SK-N-SH (cell line): ENCODE results near the gene MLYCD. TPM values are rescaled to one million over a fixed set of nuclear protein-coding genes. Genes with fewer than 3 reads are reported as not detected.

Experiments used
- CTCF ChIA-PET: fragments of 300-600, 350-600 bp; formaldehyde crosslinking; extraction: SDS; loops from one replicate; lab custom pipeline; 2021; lab: Yijun Ruan, JAX
- POLR2A ChIA-PET: fragments of 350-600 bp; sonication (Branson Sonifier 250); formaldehyde crosslinking; extraction: SDS; loops from one replicate; lab custom pipeline; 2020; ENCODE audit warnings: antibody characterized with exemption, inconsistent platforms; lab: Yijun Ruan, JAX
- DNase-seq: peaks from one replicate; pipeline ENCODE4 v3.0.0; 2012
- H2AFZ ChIP-seq: fragments of 200-600 bp; sonication (generic); 2 replicates; pipeline ENCODE4 v1.8.1; 2016; ENCODE audit warnings: antibody characterized with exemption, mild to moderate bottlenecking, low read depth
- H3F3A ChIP-seq: fragments of 200-600 bp; sonication (generic); replicated peaks from 2 replicates; pipeline ENCODE3; 2016; ENCODE audit warnings: antibody characterized with exemption, mild to moderate bottlenecking; ENCODE audit not compliant: insufficient read depth
- H3K27ac ChIP-seq, 2 experiments: fragments of 200-500 bp in 1 of 2; fragments of 200-600 bp in 1 of 2; sonication (Bioruptor generic) in 1 of 2; sonication (generic), shearing (Covaris generic) in 1 of 2; 2 replicates each; pipeline versions ENCODE4 v1.5.1 to v1.6.1; 2014 to 2016; ENCODE audit warnings: low read depth in 2 of 2, inconsistent platforms in 1 of 2, low read length in 1 of 2, mild to moderate bottlenecking in 1 of 2, mixed read lengths in 1 of 2
- H3K27me3 ChIP-seq: fragments of 200-600 bp; sonication (generic), shearing (Covaris generic); 2 replicates; pipeline ENCODE4 v1.6.1; 2016; ENCODE audit warnings: mixed run types; ENCODE audit not compliant: insufficient read depth
- H3K36me3 ChIP-seq, 2 experiments: fragments of 200-500 bp in 1 of 2; fragments of 200-600 bp in 1 of 2; sonication (Bioruptor generic) in 1 of 2; sonication (generic) in 1 of 2; replicated peaks in 1 of 2; 2 replicates each; pipeline versions ENCODE3 to v1.5.1; 2014 to 2016; ENCODE audit warnings: low read length in 1 of 2, mild to moderate bottlenecking in 1 of 2; ENCODE audit not compliant: insufficient read depth in 2 of 2, control insufficient read depth in 1 of 2
- H3K4me1 ChIP-seq, 2 experiments: fragments of 200-500 bp in 1 of 2; fragments of 200-600 bp in 1 of 2; sonication (Bioruptor generic) in 1 of 2; sonication (generic), shearing (Covaris generic) in 1 of 2; 2 replicates each; pipeline versions ENCODE4 v1.5.1 to v1.6.1; 2014 to 2016; ENCODE audit warnings: low read depth in 1 of 2, low read length in 1 of 2, mixed run types in 1 of 2; ENCODE audit not compliant: insufficient read depth in 2 of 2, control insufficient read depth in 1 of 2
- H3K4me2 ChIP-seq: fragments of 200-600 bp; sonication (generic), shearing (Covaris generic); 2 replicates; pipeline ENCODE4 v1.6.1; 2017; ENCODE audit warnings: mixed run types
- H3K4me3 ChIP-seq, 2 experiments: fragments of 200-500 bp in 1 of 2; fragments of 200-600 bp in 1 of 2; sonication (Bioruptor generic) in 1 of 2; sonication (generic), shearing (Covaris generic) in 1 of 2; 2 replicates each; pipeline versions ENCODE4 v1.5.1 to v1.8.1; 2014 to 2016; ENCODE audit warnings: low read depth in 2 of 2, inconsistent platforms in 1 of 2, low read length in 1 of 2, mild to moderate bottlenecking in 1 of 2, mixed read lengths in 1 of 2, moderate library complexity in 1 of 2
- H3K79me2 ChIP-seq: fragments of 200-600 bp; sonication (generic); 2 replicates; pipeline ENCODE4 v1.8.1; 2017; ENCODE audit warnings: mild to moderate bottlenecking; ENCODE audit not compliant: insufficient read depth
- H3K9ac ChIP-seq: fragments of 200-600 bp; sonication (generic); 2 replicates; pipeline ENCODE4 v1.6.1; 2017; ENCODE audit warnings: mixed run types
- H3K9me2 ChIP-seq: fragments of 200-600 bp; sonication (generic); 2 replicates; pipeline ENCODE4 v1.6.1; 2017; ENCODE audit warnings: mixed run types
- H3K9me3 ChIP-seq: fragments of 200-600 bp; sonication (generic); 2 replicates; pipeline ENCODE4 v1.6.1; 2017; ENCODE audit warnings: mixed run types, mild to moderate bottlenecking, moderate library complexity
- H4K20me1 ChIP-seq: fragments of 200-600 bp; sonication (generic); 2 replicates; pipeline ENCODE4 v1.6.1; 2017; ENCODE audit warnings: mild to moderate bottlenecking, mixed run types; ENCODE audit not compliant: insufficient read depth
- CHD2 ChIP-seq: fragments of 150-350 bp; IDR thresholded peaks from 2 replicates; pipeline ENCODE4 v1.6.1; 2018; ENCODE audit warnings: low read length; ENCODE audit not compliant: partially characterized antibody
- CTCF ChIP-seq: fragments of 200-600 bp; sonication (generic); IDR thresholded peaks from 2 replicates; pipeline ENCODE4 v1.6.1; 2017; ENCODE audit warnings: antibody characterized with exemption, mild to moderate bottlenecking, moderate library complexity
- EP300 ChIP-seq, 2 experiments: IDR thresholded peaks; 2 replicates each; pipeline versions ENCODE4 v1.4.0 to v1.6.1; 2012; ENCODE audit warnings: borderline replicate concordance in 1 of 2, low read depth in 1 of 2, low read length in 1 of 2
- EZH2phosphoT487 ChIP-seq: fragments of 200-600 bp; sonication (generic); IDR thresholded peaks from 2 replicates; pipeline ENCODE4 v1.6.1; 2017; ENCODE audit warnings: low read depth, mixed run types, mild to moderate bottlenecking, antibody characterized with exemption, moderate library complexity, borderline replicate concordance
- FOSL2 ChIP-seq: IDR thresholded peaks from 2 replicates; pipeline ENCODE4 v1.4.0; 2012; ENCODE audit warnings: low read depth, mild to moderate bottlenecking, moderate library complexity, borderline replicate concordance
- FOXJ3 ChIP-seq: sonication (generic); formaldehyde crosslinking; IDR thresholded peaks from 2 replicates; pipeline ENCODE4 v1.5.1; 2020; ENCODE audit warnings: mild to moderate bottlenecking, missing genetic modification reagents
- FOXM1 ChIP-seq: IDR thresholded peaks from 2 replicates; pipeline ENCODE4 v1.4.0; 2012; ENCODE audit warnings: low read depth, mild to moderate bottlenecking
- MAX ChIP-seq: IDR thresholded peaks from 2 replicates; pipeline ENCODE4 v1.4.0; 2012; ENCODE audit warnings: low read depth
- MEF2A ChIP-seq: IDR thresholded peaks from 2 replicates; pipeline ENCODE4 v1.4.0; 2012; ENCODE audit warnings: low read depth, borderline replicate concordance
- MXI1 ChIP-seq: IDR thresholded peaks from 2 replicates; pipeline ENCODE4 v1.6.1; 2012; ENCODE audit warnings: mild to moderate bottlenecking, low read depth, low read length, improper control_type of control experiment
- NFIC ChIP-seq: IDR thresholded peaks from 2 replicates; pipeline ENCODE4 v1.4.0; 2012; ENCODE audit warnings: borderline replicate concordance
- NRF1 ChIP-seq: IDR thresholded peaks from 2 replicates; pipeline ENCODE4 v1.6.1; 2012; ENCODE audit warnings: low read depth, mild to moderate bottlenecking, low read length
- PBX3 ChIP-seq: IDR thresholded peaks from 2 replicates; pipeline ENCODE4; 2012
- POLR2AphosphoS5 ChIP-seq: IDR thresholded peaks from 2 replicates; pipeline ENCODE4 v1.6.1; 2012; ENCODE audit warnings: low read depth, low read length
- RAD21 ChIP-seq: IDR thresholded peaks from 2 replicates; pipeline ENCODE4 v1.6.1; 2012; ENCODE audit warnings: mild to moderate bottlenecking, low read length
- RCOR1 ChIP-seq: fragments of 150-350 bp; IDR thresholded peaks from 2 replicates; pipeline ENCODE4 v1.6.1; 2017; ENCODE audit warnings: antibody characterized with exemption, low read length
- RXRA ChIP-seq: IDR thresholded peaks from 2 replicates; pipeline ENCODE4 v1.4.0; 2012; ENCODE audit warnings: low read depth, mild to moderate bottlenecking, borderline replicate concordance
- SMC3 ChIP-seq: IDR thresholded peaks from 2 replicates; pipeline ENCODE4 v1.6.1; 2012; ENCODE audit warnings: low read depth, low read length, improper control_type of control experiment
- TCF12 ChIP-seq: IDR thresholded peaks from 2 replicates; pipeline ENCODE4 v1.4.0; 2012
- USF1 ChIP-seq: IDR thresholded peaks from 2 replicates; pipeline ENCODE4 v1.4.0; 2012; ENCODE audit warnings: low read depth, borderline replicate concordance
- USF2 ChIP-seq: fragments of 150-350 bp; IDR thresholded peaks from 2 replicates; pipeline ENCODE4 v1.6.1; 2017; ENCODE audit warnings: antibody characterized with exemption, low read length, low read depth, borderline replicate concordance
- WGBS: methylation state at CpG from one replicate; pipeline ENCODE4 v1.1.6; 2017; ENCODE audit warnings: low lambda C conversion rate; 5-methylcytosine and 5-hydroxymethylcytosine counted together
- polyA plus RNA-seq, 3 experiments: library from polyadenylated mRNA; depleted of rRNA; stranded (reverse); fragments of >200 nt; gene quantifications; 2 replicates each; pipeline ENCODE4 v1.2.3, GENCODE V29; 2012

Gene MLYCD
- polyA plus RNA-seq, 1 of the 3 experiments (the other 2 are of a cell fraction) = 2.4 TPM

GRCh38 chr16:83931556-83931955 lies 32.6 kb downstream of the MLYCD start:
- H4K20me1 ChIP-seq = no peaks in the 10 kb centered on the region
- H3K4me2 ChIP-seq = no peak overlapping the region
- H2AFZ ChIP-seq = no peak overlapping the region
- no peak for TF ChIP-seq NRF1
- no peak for TF ChIP-seq USF2
- TF ChIP-seq FOSL2 = no peak
- no peak for TF ChIP-seq EZH2phosphoT487
- TF ChIP-seq EP300 (IDR thresholded peaks at IDR 0.05; ENCODE audit: borderline replicate concordance in 1 of 2, low read depth in 1 of 2, low read length in 1 of 2) = no peak
- TF ChIP-seq RXRA = no peak
- TF ChIP-seq MAX = no peak
- no peak for TF ChIP-seq PBX3
- TF ChIP-seq USF1 = no peak
- TF ChIP-seq FOXJ3 = no peak
- TF ChIP-seq TCF12 = no peak
- no peak for TF ChIP-seq SMC3
- TF ChIP-seq RAD21 = no peak
- no peaks in the 10 kb centered on the region for H3K9me3 ChIP-seq
- no peaks in the 10 kb centered on the region for H3K9me2 ChIP-seq
- H3K4me1 ChIP-seq = peaks cover 0 to 11% of the 10 kb centered on the region in 2 experiments; a peak in 1 of 4 replicates
- WGBS = 90% methylated on average over 17 of the region's 17 CpGs
- POLR2A ChIA-PET = no interaction called here
- CTCF ChIA-PET = interaction anchor here (0.6 to 4.1 kb wide), 5 partner anchors 22 to 683 kb away, joined by 3 to 17 read pairs (median 6); partner anchors contain the start of gene OSGIN1
- H3K27ac ChIP-seq = no peak overlapping the region
- no peaks in the 10 kb centered on the region for H3F3A ChIP-seq
- H3K27me3 ChIP-seq = no peaks in the 10 kb centered on the region
- H3K79me2 ChIP-seq = no peaks in the 10 kb centered on the region
- no peak overlapping the region for H3K4me3 ChIP-seq
- H3K9ac ChIP-seq = no peak overlapping the region
- no peak for DNase-seq
- H3K36me3 ChIP-seq = no peaks in the 10 kb centered on the region

- Histone ChIP-seq H3K4me1 (peaks cover 0 to 11% of the 10 kb centered on the region in 2 experiments; a peak in 1 of 4 replicates), H3K36me3 (no peaks in the 10 kb centered on the region), H3K27ac (no peak overlapping the region), H3K9me3 (no peaks in the 10 kb centered on the region), H3K9me2 (no peaks in the 10 kb centered on the region), H3K27me3 (no peaks in the 10 kb centered on the region), H4K20me1 (no peaks in the 10 kb centered on the region), H2AFZ (no peak overlapping the region), H3K4me3 (no peak overlapping the region), H3K4me2 (no peak overlapping the region), H3F3A (no peaks in the 10 kb centered on the region), H3K79me2 (no peaks in the 10 kb centered on the region), H3K9ac (no peak overlapping the region)
- DNase-seq = no peak
- CTCF ChIA-PET = interaction anchor here (0.8 to 3.1 kb wide), 2 partner anchors 24 to 133 kb away, joined by 3 to 11 read pairs; no protein-coding TSS in a partner anchor
- TF ChIP-seq MEF2A = no peak
- TF ChIP-seq EZH2phosphoT487 = no peak
- TF ChIP-seq SMC3 = no peak
- no peak for TF ChIP-seq NFIC
- TF ChIP-seq CHD2 = no peak
- TF ChIP-seq FOXM1 = no peak
- no peak for TF ChIP-seq RCOR1
- no peak for TF ChIP-seq CTCF
- no peak for TF ChIP-seq POLR2AphosphoS5
- no peak for TF ChIP-seq MAX
- no peak for TF ChIP-seq MXI1
- no peak for TF ChIP-seq USF2
- POLR2A ChIA-PET = no interaction called here
- WGBS = 88% methylated on average over 10 of the region's 11 CpGs
These were observed 33.4 kb downstream of the MLYCD start for GRCh38 chr16:83932304-83932703.
